ENCODE data around the gene DNAJC18.

DNAJC18 gene

GRCh38 chr5:139439013-139439903 is at the start of gene DNAJC18 (continued):
- TF ChIP-seq ZBTB11 (tag by site-specific recombination; conservative IDR thresholded peaks at IDR 0.05; ENCODE audit: low read depth) (peak; percentile 89), ZNF157 (tag by site-specific recombination; IDR thresholded peaks at IDR 0.05) (no peak), PRDM10 (tag by site-specific recombination; IDR thresholded peaks at IDR 0.05) (peak; percentile 96), ZNF202 (tag by site-specific recombination; IDR thresholded peaks at IDR 0.05; ENCODE audit: borderline replicate concordance) (no peak), ZNF223 (tag by site-specific recombination; IDR thresholded peaks at IDR 0.05) (no peak), ZNF112 (tag by site-specific recombination; IDR thresholded peaks at IDR 0.05) (no peak), ZNF280D (tag by site-specific recombination; IDR thresholded peaks at IDR 0.05) (peak; percentile 84; the same call in 1 of the 2 replicates), ZNF664 (tag by site-specific recombination; IDR thresholded peaks at IDR 0.05) (no peak), ZNF561 (tag by site-specific recombination; IDR thresholded peaks at IDR 0.05; ENCODE audit: borderline replicate concordance) (peak; percentile 82; the same call in 1 of the 2 replicates), ZFP37 (tag by site-specific recombination; IDR thresholded peaks at IDR 0.05) (no peak; the same call in 1 of the 2 replicates), ZNF701 (tag by site-specific recombination; IDR thresholded peaks at IDR 0.05) (no peak), SCRT2 (tag by site-specific recombination; IDR thresholded peaks at IDR 0.05) (peak; percentile 99), ZNF449 (tag by site-specific recombination; IDR thresholded peaks at IDR 0.05) (no peak), ZNF530 (tag by site-specific recombination; IDR thresholded peaks at IDR 0.05; ENCODE audit: low read depth) (no peak), HOXC10 (CRISPR knock-in tag; IDR thresholded peaks at IDR 0.05) (no peak), BCL11B (tag by site-specific recombination; IDR thresholded peaks at IDR 0.05; ENCODE audit: low read depth) (no peak), ZBTB10 (tag by site-specific recombination; IDR thresholded peaks at IDR 0.05) (peak; percentile 97), ZNF341 (tag by site-specific recombination; IDR thresholded peaks at IDR 0.05; ENCODE audit: low read depth) (peak; percentile 93), ZNF558 (tag by site-specific recombination; IDR thresholded peaks at IDR 0.05) (no peak), ZNF354C (tag by site-specific recombination; IDR thresholded peaks at IDR 0.05; ENCODE audit: borderline replicate concordance, low read depth) (no peak), ZNF221 (tag by site-specific recombination; IDR thresholded peaks at IDR 0.05; ENCODE audit: borderline replicate concordance) (no peak), ZBTB6 (tag by site-specific recombination; IDR thresholded peaks at IDR 0.05) (peak; percentile 55), ZNF133 (tag by site-specific recombination; IDR thresholded peaks at IDR 0.05) (no peak)

Data from HEK293 (cell line).